GM12875 (cell line): ENCODE data around the gene NAV1.

ENCODE experiments used
- H3K4me3 ChIP-seq: one replicate; pipeline ENCODE4 v1.5.1; 2011; ENCODE audit warnings: low read depth, low read length, control low read depth
- TF ChIP-seq, protein P1 (sequence below): IDR thresholded peaks from 2 replicates; pipeline ENCODE4 v1.5.1; 2011; ENCODE audit warnings: low read depth, mild to moderate bottlenecking, control low read depth, inconsistent platforms, low read length, moderate library complexity, borderline replicate concordance; ENCODE audit not compliant: insufficient read depth

NAV1 gene

DNA sequence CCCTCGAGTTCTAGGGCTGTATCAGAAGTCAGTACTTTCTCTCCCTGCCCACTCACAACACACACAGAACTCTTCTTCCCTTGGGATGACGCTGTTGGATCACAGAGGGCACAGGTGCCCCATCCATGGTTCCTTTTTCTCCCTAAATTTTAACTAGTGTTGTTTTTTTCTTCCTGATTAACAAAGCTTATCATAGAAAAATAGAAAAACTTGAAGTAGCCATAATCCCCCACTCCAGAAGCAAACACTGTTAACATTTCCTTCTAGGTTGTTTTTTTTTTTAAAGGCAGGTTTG, 27.5 kb downstream of the NAV1 start:
- no peak overlapping the region for H3K4me3 ChIP-seq
- TF ChIP-seq, protein P1, sequence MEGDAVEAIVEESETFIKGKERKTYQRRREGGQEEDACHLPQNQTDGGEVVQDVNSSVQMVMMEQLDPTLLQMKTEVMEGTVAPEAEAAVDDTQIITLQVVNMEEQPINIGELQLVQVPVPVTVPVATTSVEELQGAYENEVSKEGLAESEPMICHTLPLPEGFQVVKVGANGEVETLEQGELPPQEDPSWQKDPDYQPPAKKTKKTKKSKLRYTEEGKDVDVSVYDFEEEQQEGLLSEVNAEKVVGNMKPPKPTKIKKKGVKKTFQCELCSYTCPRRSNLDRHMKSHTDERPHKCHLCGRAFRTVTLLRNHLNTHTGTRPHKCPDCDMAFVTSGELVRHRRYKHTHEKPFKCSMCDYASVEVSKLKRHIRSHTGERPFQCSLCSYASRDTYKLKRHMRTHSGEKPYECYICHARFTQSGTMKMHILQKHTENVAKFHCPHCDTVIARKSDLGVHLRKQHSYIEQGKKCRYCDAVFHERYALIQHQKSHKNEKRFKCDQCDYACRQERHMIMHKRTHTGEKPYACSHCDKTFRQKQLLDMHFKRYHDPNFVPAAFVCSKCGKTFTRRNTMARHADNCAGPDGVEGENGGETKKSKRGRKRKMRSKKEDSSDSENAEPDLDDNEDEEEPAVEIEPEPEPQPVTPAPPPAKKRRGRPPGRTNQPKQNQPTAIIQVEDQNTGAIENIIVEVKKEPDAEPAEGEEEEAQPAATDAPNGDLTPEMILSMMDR = no peak

GRCh38 chr1:201566933-201567801, 28.2 kb downstream of the NAV1 start:
- no peak overlapping the region for H3K4me3 ChIP-seq
- TF ChIP-seq, protein P1 = no peak

GRCh38 chr1:201568265-201568664, 29.3 kb downstream of the NAV1 start:
- TF ChIP-seq, protein P1 = no peak

GRCh38 chr1:201568859-201569294, 29.9 kb downstream of the NAV1 start:
- H3K4me3 ChIP-seq = no peak overlapping the region
- TF ChIP-seq, protein P1 = no peak

More at GRCh38 chr1:201568265-201568664, 29.3 kb downstream of the NAV1 start:
- H3K4me3 ChIP-seq = no peak overlapping the region

GRCh38 chr1:201570181-201570885, 31.4 kb downstream of the NAV1 start:
- TF ChIP-seq, protein P1 = no peak
- H3K4me3 ChIP-seq = no peak overlapping the region

GRCh38 chr1:201570886-201571624, 32.1 kb downstream of the NAV1 start:
- TF ChIP-seq, protein P1 = no peak
- H3K4me3 ChIP-seq = no peak overlapping the region
